IPS-20b (cell line): ENCODE measurements around the gene MARVELD1.

Experiments used
- H3K27ac ChIP-seq: one replicate; pipeline ENCODE4 v1.5.1; 2013; ENCODE audit warnings: low read length
- H3K27me3 ChIP-seq: 2 replicates; pipeline ENCODE4 v1.6.1; 2013; ENCODE audit warnings: mild to moderate bottlenecking, low read length, inconsistent platforms; ENCODE audit not compliant: insufficient read depth
- H3K36me3 ChIP-seq: 2 replicates; pipeline ENCODE4 v1.6.1; 2013; ENCODE audit warnings: low read depth, mild to moderate bottlenecking, inconsistent platforms, low read length, moderate library complexity; ENCODE audit not compliant: insufficient read depth
- H3K4me1 ChIP-seq: 2 replicates; pipeline ENCODE4 v1.6.1; 2013; ENCODE audit warnings: mild to moderate bottlenecking, control low read depth, inconsistent platforms, low read length, moderate library complexity; ENCODE audit not compliant: insufficient read depth
- H3K4me3 ChIP-seq: 2 replicates; pipeline ENCODE4 v1.5.1; 2013; ENCODE audit warnings: mild to moderate bottlenecking, low read length, inconsistent platforms
- H3K9ac ChIP-seq: 2 replicates; pipeline ENCODE4 v1.6.1; 2013; ENCODE audit warnings: low read depth, mild to moderate bottlenecking, inconsistent platforms, low read length, moderate library complexity
- H3K9me3 ChIP-seq: 2 replicates; pipeline ENCODE4 v1.6.1; 2013; ENCODE audit warnings: mild to moderate bottlenecking, low read depth, low read length, inconsistent platforms; ENCODE audit not compliant: insufficient read depth

The MARVELD1 gene

GRCh38 chr10:97703398-97704067 is 10.0 kb upstream of the MARVELD1 start:
- no peak overlapping the region for H3K4me3 ChIP-seq
- H3K4me1 ChIP-seq, result no peaks in the 10 kb centered on the region
- no peaks in the 10 kb centered on the region for H3K9me3 ChIP-seq
- H3K27me3 ChIP-seq, result no peaks in the 10 kb centered on the region
- no peak overlapping the region for H3K9ac ChIP-seq
- no peak overlapping the region for H3K27ac ChIP-seq
- no peaks in the 10 kb centered on the region for H3K36me3 ChIP-seq

DNA sequence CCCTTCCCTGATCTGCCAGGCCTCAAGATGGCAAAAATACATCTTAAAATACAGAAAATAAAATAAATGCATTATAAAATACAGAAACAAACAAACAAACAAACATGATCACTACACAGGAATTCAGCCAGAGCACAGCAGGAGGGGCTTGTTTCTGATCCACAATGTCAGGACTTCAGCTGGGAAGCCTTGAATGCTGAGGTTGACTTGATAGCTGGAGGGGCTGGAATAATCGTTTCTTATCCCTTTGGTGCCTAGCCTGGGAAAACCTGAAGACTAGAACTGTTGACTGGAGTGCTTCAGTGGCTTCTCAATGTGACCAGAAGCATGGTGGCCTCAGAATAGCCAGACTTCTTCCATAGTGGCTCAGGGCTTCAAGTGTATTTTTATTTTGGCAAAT is 9.2 kb upstream of the MARVELD1 start:
- Histone ChIP-seq H3K4me3 (no peak overlapping the region), H3K9ac (no peak overlapping the region), H3K27me3 (no peaks in the 10 kb centered on the region), H3K4me1 (peaks cover 4% of the 10 kb centered on the region; the same call in 1 of the 2 replicates), H3K9me3 (no peaks in the 10 kb centered on the region), H3K27ac (no peak overlapping the region), H3K36me3 (no peaks in the 10 kb centered on the region)

DNA sequence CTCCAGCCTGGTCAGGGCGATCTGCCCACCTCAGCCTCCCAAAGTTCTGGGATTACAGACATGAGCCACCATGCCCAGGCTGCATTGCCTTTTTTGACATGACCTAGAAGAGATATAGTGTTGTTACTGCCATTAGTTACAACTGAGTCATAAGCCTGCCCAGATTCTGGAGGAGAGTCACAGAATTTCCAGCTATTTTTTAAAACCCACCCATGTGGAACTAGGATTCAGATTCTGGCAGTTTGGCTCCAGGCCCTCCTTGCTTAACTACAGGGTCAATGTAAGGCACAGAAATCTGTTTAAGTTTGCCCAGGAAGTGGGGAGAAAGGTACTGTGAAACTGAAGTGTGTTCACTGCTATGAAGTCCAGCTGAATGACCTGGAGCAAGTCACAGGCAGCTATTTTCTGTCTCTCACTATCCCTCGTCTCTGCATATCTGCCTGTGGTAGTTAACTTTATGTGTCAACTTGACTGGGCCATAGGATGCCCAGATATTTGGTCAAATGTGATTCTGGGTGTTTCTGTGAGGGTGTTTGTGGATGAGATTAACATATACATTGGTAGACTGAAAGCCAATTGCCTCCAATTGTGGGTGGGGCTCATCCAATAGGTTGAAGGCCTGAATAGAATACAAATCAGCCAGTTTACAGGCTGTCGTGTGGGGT is 8.4 kb upstream of the MARVELD1 start:
- H3K36me3 ChIP-seq, result no peaks in the 10 kb centered on the region
- no peaks in the 10 kb centered on the region for H3K27me3 ChIP-seq
- H3K4me1 ChIP-seq, result peaks cover 4% of the 10 kb centered on the region; the same call in 1 of the 2 replicates
- no peak overlapping the region for H3K4me3 ChIP-seq
- no peaks in the 10 kb centered on the region for H3K9me3 ChIP-seq
- H3K9ac ChIP-seq, result no peak overlapping the region
- H3K27ac ChIP-seq, result no peak overlapping the region

DNA sequence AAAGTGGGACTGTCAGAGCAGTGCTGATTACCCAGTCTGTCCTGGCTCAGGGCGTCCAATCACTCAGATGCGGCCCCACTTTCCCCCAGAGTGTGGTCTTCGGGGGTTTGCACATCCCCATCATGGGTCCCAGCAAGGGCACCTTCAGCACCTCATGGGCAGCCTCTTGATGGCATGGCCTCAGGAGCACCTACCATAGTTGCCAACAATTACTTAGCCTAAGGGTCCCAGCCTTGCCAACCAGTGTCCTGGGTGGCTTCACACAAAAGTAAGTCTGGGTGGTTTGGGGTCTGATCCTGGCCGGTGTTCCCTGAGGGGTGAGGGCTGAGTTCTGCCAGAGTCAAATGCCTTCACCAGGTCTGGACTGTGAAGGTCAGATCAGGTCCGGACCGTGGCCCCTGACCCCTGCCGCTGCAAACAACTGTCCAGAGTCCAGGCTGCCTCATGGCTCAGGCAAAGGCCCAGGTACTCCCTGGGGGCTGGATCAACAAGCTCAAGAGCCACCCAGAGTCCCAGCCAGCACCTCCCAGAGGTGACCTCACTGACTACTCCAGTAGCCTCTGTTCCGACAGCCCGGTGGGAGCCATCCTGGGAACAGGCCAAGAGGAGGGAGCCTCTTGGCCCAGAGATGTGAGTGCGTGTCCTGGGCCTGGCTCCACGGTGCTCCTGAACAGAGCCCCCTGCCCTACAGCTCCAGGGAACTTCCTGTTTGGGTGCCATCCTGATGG is 6.2 kb upstream of the MARVELD1 start:
- no peaks in the 10 kb centered on the region for H3K36me3 ChIP-seq
- H3K4me1 ChIP-seq, result peaks cover 4% of the 10 kb centered on the region; the same call in 1 of the 2 replicates
- H3K9me3 ChIP-seq, result no peaks in the 10 kb centered on the region
- H3K4me3 ChIP-seq, result no peak overlapping the region
- no peak overlapping the region for H3K27ac ChIP-seq
- no peaks in the 10 kb centered on the region for H3K27me3 ChIP-seq
- H3K9ac ChIP-seq, result no peak overlapping the region

DNA sequence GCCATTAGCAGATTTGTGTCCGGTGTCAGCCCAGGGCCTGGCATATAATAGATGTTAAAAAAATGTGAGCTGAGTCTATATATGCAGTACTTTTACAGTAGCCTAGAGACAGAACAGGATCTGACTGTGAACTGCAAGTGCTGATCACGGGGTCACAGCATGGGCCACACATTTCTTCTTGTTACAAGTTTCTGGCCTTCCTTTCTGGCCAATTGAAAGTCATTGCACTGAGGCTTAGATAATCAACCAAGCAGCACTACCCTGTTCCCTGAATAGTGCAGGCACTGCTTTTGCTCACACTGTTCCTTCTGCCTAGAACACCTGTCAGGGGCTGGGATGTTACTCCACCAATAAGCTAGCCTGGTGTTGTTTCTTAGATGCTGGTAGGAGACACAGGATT is 5.4 kb upstream of the MARVELD1 start:
- H3K4me1 ChIP-seq, result peaks cover 4% of the 10 kb centered on the region; the same call in 1 of the 2 replicates
- H3K9me3 ChIP-seq, result no peaks in the 10 kb centered on the region
- H3K36me3 ChIP-seq, result no peaks in the 10 kb centered on the region
- no peak overlapping the region for H3K4me3 ChIP-seq
- H3K27ac ChIP-seq, result no peak overlapping the region
- H3K9ac ChIP-seq, result no peak overlapping the region
- no peaks in the 10 kb centered on the region for H3K27me3 ChIP-seq

- no peaks in the 10 kb centered on the region for H3K27me3 ChIP-seq
- peaks cover 4% of the 10 kb centered on the region; the same call in 1 of the 2 replicates for H3K4me1 ChIP-seq
- H3K9ac ChIP-seq, result no peak overlapping the region
- no peak overlapping the region; the same call in 1 of the 2 replicates for H3K4me3 ChIP-seq
- no peaks in the 10 kb centered on the region for H3K36me3 ChIP-seq
- no peaks in the 10 kb centered on the region for H3K9me3 ChIP-seq
- H3K27ac ChIP-seq, result no peak overlapping the region
Observed at GRCh38 chr10:97708976-97709946, 4.3 kb upstream of the MARVELD1 start.

- no peak overlapping the region for H3K9ac ChIP-seq
- peaks cover 16% of the 10 kb centered on the region for H3K4me1 ChIP-seq
Observed at GRCh38 chr10:97711640-97712572, 1.6 kb upstream of the MARVELD1 start.

GRCh38 chr10:97713826-97714400 is 383 bp downstream of the MARVELD1 start:
- Histone ChIP-seq H3K36me3 (peaks cover 22% of the 10 kb centered on the region), H3K27me3 (no peaks in the 10 kb centered on the region), H3K9me3 (no peaks in the 10 kb centered on the region), H3K27ac (peak overlapping the region; percentile 55), H3K4me3 (peak overlapping the region; percentile 80), H3K4me1 (peaks cover 24% of the 10 kb centered on the region), H3K9ac (peak overlapping the region; percentile 87)

More at GRCh38 chr10:97711640-97712572, 1.6 kb upstream of the MARVELD1 start:
- H3K27ac ChIP-seq, result no peak overlapping the region
- no peak overlapping the region for H3K4me3 ChIP-seq
- H3K27me3 ChIP-seq, result no peaks in the 10 kb centered on the region
- peaks cover 6% of the 10 kb centered on the region; the same call in 1 of the 2 replicates for H3K36me3 ChIP-seq
- no peaks in the 10 kb centered on the region for H3K9me3 ChIP-seq

DNA sequence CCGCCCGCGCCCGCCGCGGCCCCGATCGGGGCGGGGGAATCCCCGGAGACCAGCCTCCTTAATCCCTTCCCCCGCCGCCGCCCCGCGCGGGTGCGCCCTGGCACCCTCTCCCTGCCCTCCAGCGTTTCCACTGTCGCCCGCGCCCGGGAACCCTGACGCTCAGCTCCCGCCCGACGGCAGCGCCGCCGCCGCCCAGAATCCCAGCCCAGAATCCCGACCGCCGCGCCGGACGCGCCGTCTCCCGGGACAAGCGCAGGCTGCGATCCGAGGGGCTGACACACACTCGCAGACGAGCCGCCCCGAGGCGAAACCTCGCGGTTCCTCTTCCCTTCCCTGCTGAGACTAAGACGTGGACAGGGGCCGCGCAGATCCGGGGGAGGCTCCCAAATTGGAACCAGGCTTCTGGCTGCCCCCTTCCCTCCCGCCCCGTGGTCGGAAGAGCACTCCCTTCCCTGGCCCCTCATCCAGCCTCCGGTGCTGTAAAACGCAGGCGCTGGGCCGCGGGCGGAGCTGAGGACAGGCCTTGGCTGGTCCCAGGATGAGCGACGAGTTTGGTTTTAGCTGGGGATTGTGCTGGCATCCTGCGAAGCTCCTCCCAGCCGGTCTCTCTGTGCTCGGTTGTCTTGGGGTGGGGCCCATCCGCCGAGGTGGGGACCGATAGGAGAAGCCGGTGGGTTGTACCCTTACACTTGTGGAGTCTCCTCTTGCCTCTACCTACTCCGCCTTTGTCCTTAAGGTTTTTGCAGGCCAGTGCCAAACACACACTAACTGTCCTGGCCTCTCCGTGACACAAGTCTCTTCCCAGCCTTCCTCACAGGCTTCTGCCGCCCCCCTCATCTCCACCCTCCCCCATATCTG is 1.1 kb downstream of the MARVELD1 start:
- H3K27me3 ChIP-seq, result no peaks in the 10 kb centered on the region
- peaks cover 28% of the 10 kb centered on the region for H3K4me1 ChIP-seq
- H3K36me3 ChIP-seq, result peaks cover 22% of the 10 kb centered on the region
- peak overlapping the region; percentile 87 for H3K9ac ChIP-seq
- H3K9me3 ChIP-seq, result no peaks in the 10 kb centered on the region
- H3K27ac ChIP-seq, result peak overlapping the region; percentile 55
- peak overlapping the region; percentile 80 for H3K4me3 ChIP-seq
